OCI-M1 (cell line): ENCODE results near the gene STOML1.
"Not testable (repeated sequence)": the region's sequence is repeated elsewhere in the genome, so short reads cannot be mapped to it uniquely, and the experiment has no call there.

Source experiments
- DNase-seq: peaks from one replicate; lab custom pipeline; 2025; lab: John Stamatoyannopoulos, UW

Gene STOML1

DNA sequence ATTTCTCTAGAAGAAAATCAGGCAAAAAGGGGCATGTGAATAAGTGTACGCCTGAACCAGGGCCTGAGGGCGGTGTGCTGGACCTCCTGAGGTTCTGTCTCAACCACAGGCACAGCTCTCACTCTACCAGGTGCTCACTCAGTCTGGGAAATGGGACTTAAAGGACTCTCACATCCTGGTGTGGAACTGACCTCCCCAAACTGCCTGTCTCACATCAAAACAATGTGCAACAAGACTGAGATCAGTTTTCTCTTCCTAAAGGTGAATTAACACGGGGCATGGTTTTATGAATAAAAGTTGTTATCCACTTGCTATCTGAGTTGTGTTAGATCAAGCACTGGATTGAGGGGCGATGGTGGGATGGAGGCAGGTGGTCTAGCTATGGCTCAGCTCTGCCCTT, 4.8 kb downstream of the STOML1 start:
- no peak for DNase-seq

DNA sequence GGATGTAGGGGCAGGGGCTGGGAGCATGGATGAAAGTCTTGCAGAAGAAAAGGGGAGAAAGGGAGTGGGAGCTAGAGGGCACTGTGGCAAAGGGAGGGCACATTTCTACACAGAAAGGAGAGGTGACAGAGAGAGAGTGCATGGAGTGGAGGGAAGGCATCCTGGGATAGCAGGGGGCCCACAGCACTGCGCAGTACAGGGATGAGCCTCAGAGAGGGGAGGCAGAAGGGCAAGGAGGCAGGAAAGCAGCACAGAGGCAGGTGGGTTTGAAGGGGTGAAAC, 5.4 kb downstream of the STOML1 start:
- no peak for DNase-seq

DNA sequence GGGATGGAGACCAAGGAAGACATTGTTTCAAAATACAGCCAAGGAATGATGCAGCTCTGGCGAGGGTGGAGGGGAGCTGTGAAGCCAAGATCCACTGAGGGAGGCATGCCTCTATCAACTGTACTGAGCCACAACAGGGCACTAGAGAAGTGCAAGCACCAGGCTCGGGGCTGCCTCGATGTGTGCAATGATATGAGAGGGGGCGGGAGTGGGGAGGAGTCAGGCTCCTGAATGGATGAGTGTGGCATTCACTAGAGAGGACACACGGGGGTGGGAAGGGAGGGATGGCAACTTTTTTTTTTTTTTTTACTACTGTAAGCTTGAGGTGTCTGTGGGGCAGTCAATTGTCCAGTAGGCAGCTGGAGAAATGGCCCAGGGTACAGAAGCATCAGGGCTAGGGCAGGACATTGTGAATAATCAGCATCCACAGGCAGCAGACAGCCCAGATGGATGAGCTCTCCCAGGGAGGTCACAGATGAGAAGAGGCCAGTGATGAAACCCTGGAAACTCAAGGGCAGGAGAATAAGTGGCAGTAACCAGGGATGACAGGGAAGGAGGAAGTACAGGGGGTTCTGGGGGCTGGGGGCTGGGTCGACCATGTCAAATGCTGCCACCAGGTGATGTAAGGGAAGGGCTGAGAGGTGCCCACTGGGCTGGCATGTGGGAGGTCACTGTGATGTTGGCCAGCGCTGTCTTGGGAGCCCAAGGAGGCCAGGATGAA, 5.9 kb downstream of the STOML1 start:
- DNase-seq, result no peak

DNA sequence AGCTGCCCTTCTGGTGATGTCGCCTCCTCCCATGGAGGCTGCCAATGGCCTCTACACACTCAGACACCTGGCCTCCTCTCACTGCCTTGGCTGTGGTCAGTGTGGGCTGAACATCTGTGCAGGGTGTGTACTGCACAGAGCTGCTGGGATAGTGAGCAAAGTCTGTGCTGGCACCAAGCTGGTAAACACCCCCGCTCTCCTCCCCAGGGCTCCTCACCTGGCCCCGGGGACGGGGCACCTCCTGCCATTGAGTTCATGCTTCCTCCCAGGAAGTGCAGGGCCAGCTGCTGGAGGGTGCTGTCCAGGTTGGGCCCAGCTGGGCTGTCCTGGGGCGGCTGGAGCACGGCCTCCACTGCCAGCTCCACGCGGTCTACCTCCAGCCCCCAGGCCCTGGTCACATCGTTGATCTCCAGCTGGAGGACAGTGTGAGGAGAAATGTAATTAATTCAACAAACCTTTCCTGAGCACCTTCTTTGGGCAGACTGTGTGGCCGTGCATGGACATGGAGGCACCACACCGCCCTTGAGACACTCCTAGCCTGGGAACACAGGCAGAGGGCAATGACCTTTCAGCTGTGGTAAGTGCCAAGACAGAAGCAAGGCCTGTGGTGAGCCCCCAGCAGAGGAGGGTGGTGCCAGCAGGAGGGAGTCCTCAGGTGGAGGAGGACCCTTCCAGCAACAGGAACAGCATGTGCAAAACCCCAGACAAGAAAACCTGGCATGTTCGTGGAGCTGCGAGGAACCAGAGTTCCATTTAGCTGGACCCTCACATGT, 6.8 kb downstream of the STOML1 start:
- no peak for DNase-seq

DNA sequence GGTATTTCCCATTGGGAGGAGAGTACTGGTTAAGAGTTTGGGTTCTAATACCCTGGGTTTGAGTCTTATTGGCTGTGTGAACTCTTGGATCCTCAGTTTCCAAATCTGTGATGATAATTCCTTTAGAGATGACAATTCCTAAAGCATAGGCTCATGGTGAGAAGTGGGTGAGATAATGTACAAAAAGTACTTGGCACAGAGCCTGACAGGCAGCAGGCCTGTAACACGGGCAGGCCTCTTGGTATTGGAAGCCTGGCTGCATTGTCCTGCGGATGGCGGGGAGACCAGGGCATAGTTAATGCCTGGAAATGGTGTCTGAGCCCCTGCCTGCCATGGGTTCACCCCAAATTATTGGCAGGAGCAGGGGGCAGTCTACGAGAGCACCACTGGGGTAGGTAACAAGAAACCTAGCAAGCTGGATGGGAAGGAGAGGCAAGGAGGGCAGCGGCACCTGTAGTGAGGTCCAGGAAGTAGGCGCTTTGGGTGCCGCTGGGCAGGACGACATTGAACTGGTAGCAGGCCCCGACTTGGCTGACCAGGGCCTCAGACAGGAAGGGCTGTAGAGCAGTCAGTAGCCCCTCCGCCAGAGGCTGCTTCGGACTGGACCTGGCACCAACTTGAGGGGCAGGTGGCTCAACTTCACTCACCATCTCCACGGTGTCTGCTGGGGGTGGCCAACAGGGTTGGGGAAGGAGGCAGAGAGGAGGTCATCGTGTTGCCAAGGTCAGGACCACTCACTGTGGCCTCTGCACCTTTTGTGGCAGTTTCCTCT, 7.7 kb downstream of the STOML1 start:
- no peak for DNase-seq

DNA sequence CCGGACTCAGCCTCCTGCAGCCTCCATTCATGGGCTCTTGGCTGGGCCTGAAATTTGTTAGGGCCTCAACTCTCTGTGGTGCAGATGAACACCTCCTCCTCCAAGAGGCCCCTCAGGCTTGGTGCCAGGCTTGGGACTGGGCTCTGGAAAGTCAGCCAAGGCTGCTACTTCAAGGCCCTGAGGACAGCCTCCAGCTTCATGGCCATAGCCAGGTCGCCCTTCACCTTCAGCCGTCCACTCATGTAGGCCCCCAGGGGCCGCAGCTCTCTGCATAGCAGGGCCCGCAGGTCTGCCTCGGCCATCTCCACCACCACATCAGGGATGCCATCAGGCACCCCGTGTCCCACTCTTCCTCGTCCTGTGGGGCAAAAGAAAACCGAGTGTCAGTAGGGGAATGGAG, 8.3 kb downstream of the STOML1 start:
- no peak for DNase-seq

DNA sequence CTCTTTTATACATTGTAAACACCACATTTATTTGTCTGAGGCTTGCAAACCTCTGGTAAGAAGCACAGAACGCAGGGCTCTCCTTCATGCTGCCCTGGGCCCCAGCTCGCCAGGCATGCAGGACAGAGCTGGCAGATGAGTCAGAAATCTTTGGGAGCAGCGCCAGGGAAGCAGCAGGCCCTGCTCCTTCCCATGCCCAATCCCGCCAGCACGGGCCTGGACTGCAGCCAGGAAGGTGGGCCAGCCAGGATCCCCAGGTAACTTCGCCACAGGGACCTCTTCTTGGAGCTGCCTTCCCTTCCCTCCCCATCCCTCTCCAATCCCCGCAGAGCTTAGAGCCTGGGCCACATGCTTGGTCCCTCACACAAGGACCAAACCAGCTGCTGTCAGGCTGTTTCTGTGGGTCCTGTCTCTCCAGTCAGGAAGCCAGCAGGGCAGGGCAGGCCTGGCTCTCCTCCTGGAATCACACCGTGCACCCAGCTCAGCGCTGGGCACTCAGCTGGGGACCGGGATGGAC, 8.8 kb downstream of the STOML1 start:
- DNase-seq, result no peak

DNA sequence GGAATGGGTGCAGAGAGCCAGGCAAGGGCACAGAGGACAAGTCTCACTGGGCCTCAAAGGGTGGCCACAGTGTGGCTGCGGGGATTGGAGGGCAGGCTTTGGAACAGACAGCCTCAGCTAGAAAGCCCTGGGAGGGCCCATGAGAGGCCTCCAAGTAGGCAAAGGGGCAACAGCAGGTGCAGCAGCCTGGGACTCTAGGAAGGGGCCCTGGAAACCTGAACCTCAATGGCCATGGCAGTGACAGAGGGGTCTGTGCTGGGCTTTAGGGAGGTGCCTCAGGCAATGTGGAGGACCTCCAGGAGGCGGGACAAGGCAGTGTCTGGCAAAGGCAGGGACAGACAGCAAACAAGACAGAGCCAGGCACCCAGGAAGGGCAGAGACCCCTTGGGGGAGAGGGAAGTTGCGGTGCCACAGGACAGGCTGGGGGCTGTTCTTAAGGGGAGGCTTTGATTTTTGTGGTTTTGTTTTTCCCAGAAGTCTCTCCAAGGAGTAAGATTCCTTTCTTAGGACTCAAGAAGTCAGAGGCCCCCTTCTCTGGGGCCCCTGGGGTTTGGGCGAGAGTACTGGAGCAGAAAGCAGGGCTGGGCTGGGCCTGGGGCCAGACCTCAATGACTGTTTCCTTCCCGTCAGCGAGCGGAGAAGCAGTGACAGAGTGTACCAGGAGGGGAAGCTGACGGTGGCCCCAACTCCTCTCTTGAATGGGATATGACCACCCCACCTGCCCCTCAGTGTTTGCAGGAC, 9.7 kb downstream of the STOML1 start:
- DNase-seq, result peak; percentile 72

DNA sequence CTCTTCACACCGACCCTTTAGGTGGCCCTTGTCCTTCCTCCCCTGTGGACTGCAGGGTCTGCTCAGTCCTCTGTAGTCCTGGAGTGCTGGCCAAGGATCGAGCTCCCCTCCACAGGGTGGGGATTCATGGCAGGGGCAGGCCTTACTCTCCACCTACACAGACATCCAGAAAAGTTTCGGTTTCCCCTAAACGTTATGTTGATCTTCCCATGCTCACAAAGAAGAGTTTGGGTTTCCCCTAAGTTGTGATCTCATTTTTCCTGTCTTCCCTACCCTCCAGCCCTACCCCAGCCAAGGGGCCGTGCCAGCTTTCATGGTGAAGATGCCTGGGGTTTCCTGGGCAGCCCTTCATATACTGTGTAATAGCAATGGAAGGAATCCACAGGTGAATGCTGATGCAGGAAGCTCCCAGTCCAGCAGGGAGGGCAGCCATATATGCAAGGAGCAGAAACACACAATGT, 10.3 kb downstream of the STOML1 start:
- no peak for DNase-seq

DNA sequence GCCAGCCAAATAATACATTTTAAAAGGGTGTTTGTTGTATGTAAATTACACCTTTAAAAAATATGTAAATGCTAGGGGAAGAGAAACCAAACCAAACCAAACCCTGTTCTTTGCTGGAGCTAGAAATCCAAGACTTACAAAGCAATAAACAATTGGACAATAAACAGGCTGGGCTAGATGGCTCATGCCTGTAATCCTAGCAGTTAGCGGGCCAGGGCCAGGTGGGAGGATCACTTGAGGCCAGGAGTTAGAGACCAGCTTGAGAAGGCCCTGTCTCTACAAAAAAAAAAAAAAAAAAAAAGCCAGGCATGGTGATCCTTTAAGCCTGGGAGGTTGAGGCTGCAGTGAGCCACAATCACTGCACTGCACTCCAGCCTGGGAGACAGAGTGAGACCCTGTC, 12.5 kb downstream of the STOML1 start:
- DNase-seq, result no peak

DNA sequence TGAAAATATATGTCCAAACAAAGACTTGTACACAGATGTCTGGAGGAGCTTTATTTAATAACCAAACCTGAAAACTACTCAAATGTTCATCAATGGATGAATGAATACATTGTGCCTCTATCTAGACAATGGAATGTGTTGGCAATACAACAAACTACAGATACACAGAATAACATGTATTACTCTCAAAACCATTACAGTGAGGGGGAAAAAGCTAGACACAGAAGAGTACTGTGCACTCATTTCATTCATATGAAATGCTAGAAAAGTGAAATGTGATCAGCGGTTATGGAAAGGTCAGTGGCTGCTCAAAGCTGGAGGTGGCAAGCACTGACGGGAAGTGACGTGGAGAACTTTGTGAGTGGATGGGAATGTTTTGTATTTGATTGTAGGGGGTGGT, 13.2 kb downstream of the STOML1 start:
- DNase-seq, result no peak

DNA sequence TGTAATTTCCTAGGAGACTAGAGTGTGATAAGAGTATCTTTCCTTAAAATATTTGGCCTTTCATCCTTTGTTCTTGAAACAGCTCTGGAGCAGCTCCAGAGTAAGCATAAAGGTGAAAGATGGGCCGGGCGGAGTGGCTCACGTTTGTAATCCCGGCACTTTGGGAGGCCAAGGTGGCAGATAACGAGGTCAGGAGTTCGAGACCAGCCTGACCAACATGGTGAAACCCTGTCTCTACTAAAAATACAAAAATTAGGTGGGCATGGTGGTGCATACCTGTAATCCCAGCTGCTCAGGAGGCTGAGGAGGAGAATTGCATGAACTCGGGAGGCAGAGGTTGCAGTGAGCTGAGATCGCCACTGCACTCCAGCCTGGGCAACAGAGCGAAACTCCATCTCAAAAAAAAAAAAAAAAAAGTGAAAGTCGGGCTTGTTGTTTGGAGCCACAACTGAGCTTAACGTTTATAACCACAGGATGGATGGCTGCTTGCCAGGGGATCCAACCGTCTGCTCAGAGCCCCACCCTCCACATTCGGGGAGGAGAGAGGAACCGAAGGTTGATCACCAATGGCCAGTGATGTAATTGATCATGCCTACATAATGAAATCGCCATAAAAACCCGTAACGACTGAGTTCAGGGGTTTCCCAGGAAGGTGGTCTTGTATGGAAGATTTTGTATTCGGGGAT, 16.5 kb downstream of the STOML1 start:
- peak; percentile 80 for DNase-seq

DNA sequence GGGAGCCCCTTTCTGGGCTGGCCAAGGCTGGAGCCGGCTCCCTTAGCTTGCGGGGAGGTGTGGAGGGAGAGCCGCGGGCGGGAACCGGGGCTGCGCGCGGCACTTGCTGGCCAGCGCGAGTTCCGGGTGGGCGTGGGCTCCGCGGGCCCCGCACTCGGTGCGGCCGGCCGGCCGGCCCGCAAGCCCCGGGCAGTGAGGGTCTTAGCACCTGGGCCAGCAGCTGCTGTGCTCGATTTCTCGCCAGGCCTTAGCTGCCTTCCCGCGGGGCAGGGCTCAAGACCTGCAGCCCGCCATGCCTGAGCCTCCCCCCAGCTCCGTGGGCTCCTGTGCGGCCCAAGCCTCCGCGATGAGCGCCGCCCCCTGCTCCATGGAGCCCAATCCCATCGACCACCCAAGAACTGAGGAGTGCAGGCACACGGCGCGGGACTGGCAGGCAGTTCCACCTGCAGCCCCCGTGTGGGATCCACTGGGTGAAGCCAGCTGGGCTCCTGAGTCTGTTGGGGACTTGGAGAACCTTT, 18.4 kb downstream of the STOML1 start:
- DNase-seq, result not testable (repeated sequence)

DNA sequence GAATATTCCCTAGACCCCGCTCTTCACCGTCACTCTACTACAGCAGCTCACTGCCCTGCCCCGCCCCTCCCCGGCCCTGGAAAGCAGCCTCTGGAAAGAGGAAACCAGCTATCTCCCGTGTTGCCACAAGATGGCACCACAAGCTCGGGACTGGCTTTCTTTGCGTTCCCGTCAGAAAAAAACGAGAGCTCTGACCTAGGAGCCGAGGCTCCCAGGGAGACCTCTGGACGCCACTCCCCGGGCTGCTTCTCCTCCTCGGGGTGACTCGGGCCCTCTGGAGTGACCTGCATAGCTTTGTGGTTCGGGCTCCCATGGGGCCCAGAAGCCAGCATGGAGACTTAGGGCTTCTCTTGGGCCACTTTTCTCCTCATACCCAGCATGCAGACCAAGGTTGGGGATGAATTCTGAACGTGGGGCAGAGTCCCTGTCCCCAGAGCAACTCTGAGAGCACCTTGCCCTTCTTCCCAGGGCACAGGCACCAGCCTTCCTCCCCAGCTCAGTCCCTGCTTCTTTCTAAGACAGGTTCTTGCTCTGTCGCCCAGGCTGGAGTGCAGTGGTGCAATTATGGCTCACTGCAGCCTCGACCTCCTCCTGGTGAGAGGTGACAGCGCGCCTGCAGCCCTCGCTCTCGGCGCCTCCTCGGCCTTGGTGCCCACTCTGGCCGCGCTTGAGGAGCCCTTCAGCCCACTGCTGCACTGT, 19.0 kb downstream of the STOML1 start:
- peak; percentile 91 for DNase-seq

DNA sequence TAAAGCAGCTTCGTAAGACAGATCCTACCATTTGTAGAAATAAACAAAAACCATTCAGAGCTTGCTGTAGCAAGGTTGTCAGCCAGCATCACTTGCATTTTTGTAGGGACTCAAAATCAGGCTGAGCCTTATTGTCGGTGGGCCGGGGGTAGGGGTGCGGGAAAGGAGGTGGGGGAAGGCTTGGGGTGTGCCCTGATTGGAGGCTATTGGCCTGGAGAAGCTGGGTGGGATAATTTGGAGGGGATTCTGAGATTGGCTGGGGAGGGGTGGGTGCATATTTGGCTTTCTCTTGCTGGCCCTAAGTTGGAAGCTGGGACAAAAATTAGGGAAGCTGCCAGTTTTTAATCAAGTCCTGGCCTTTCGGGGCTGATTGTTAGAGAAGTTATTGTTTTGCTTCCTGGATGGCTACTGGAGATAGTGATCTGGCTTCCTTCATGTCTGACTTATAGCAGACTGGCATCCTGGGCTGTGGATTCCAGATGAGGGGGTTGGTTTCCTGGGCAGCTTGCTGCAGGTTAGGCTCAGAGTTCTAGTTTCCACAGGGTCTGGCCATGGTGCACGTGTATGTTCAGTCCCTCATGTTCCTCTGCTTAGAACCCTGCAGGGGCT, 22.8 kb downstream of the STOML1 start:
- no peak for DNase-seq

DNA sequence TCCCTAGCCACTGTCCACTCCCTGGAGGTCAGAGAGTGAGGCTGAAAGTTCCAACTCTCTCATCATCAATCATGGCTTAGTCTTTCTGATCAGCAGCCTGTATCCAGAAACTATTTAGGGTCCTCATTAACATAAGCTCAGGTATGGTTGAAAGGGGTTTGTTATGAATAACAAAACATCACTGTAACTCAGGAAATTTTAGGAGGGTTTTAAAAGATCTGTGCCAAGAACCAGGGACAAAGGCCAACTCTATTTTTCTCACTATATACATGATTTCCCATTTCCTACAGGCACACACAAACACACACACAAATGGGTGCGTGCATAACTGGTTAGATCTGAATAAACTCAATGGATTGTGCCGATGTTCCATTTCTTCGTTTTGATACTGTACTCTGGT, 23.6 kb downstream of the STOML1 start:
- no peak for DNase-seq

DNA sequence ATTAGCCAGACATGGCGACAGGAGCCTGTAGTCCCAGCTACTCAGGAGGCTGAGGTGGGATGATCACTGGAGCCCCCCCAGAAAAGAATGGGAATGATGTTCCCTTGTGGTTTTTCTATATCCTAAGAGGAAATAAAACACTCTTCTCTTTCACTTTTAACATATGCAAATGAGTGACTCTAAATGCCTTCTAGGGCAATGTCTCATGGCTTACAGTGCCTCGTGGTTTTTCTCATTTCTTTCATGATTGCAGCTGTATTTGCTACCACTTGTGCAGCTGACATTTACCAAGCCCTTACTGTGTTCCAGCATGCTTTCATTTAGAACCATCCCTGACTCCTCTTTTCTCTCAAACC, 26.4 kb downstream of the STOML1 start:
- DNase-seq, result peak; percentile 20

DNA sequence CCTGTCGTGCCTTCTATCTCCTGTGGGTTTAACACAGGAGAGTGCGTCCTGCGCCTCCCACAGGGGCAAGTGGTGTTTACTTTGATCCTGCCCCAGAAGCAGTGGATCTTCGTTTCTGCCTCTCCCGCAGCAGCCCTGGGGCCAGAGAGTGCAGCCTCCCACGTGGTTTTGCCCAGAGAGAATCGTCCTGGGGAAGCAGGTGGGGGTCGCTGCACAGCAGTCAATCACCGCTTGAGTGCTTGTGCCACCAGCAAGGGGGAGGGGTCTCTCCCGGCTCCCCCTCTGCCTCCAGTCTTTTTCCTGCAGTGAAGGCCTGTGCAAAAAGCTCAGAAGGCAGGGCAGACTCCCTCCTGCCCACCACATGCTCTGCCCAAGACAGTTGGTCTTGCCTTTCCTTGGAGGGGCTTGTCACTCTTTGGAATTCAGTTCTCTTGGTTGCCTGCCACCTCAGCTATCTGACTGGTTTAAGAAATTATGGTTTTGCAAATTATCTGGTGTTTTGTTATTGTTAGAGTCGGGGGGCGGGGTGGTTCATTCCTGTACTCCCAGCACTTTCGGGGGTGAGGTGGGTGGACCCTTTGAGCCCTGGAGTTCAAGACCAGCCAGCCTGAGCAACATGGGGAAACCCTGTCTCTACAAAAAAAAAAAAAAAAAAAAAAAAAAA, 26.9 kb downstream of the STOML1 start:
- DNase-seq, result no peak

DNA sequence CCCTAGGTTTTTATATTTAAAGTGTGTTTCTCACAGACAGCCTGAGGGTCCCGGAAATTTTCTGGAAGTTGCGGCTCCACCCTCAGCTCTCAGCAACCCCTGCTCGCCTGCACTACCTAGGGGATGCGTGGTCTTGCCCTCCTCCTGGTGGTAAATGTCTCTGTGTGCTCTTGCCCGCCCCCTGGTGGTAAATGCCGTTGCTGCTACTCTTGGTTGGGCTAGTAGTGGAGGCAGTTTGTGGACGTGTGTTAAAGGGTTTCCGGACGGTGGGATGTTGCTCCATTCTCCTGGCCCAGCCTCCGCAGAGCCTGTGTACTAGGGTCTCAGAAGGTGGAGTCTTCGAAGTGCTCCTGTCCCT, 27.4 kb downstream of the STOML1 start:
- peak; percentile 87 for DNase-seq

DNA sequence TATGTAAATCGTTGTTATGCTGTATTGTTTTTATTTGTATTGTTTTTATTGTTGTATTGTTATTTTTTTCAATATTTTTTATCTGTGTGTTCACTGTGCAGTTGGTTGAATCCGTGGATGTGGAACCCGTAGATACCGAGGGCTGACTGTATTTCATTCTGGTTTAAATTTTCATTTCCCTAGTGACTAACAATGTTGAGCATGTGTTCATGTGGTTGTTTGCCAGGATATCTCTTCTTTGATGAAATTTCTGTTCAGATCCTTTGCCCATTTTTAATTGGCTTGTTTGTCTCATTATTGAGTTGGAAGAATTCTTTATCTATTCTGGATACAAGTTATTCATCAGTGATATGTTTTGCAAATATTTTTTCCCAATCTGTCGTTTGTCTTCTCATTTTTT, 29.7 kb downstream of the STOML1 start:
- DNase-seq, result no peak
